GM19043 (cell line): ENCODE results near the gene GHRL.

ENCODE experiments used
- ATAC-seq: cut with Tn5 transposase; IDR thresholded peaks from one replicate; pipeline ENCODE4 v1.9.1; 2021; ENCODE audit warnings: low read depth; ENCODE audit not compliant: unreplicated experiment

GHRL gene, protein sequence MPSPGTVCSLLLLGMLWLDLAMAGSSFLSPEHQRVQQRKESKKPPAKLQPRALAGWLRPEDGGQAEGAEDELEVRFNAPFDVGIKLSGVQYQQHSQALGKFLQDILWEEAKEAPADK

DNA sequence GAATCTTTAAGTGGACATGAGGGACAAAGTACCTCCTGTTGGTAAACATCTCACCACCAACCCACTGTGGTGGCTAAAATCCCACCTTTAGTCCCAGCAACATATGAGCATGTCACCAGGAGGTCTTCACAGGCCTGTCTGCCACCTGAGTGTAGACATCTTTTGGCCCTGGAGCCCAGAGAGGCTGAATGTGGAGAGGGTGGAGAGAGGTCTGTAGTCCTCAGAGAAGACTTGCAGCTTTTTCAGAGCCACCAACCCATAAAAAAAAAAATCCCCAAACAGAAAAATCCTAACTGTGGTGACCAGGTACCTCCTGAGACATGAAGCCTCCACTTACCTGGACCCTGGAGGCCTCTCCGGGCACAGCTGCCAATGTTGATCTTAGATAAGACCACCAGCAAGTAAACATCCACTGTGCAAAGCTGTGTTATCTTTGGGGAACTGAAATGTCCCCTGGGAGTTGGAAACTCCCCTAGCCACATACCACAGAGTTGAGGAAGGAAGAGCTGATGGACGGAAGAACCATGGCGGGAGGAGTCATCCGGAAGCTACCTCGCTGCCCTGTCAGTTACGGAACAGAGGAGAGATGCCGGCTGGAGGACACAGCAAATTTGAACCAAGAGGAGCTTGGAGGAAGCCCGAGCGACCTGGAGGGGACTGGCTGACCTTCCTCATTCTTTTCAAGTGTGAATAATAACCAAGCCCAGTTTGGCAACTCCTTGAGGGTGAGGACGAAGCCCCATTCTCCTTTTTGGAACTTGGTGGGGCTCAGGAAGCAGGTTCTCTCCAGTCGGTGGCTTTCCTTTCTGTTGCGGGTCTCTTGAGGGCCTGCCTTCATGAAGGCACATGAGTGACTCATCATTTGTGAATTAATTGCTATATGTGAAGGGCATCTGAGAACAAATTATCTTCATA is at the start of gene GHRL:
Gene GHRL (minus strand): TSS at position 443 of the 915 bp plus-strand sequence. CDS start 2,767 bp downstream, outside the sequence.
- peak; percentile 83 for ATAC-seq

DNA sequence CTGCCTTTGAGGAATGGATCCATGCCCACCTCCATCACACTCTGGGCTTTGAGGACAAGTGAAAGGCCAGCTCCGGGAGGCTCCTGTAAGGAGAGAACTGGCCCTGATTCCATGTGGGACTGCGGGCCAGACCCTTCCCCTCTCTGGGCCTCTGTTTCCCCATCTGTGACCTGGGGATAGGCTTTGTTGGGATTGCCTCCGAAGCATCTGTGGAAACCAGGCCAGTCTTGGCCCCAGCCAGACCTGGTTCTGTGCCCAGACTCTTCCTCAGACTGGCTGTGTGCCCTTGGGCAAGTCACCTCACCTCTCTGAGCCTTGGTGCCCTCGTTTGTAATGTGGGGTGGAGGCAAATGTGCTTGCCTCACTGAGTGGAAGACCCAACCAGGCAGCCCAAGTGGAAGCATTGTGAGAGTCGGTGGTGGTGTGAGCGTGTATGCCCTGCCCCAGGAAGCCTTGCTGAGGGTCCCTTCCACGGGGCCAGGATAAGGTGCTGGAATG is 49.2 kb upstream of the GHRL start:
- ATAC-seq = no peak

DNA sequence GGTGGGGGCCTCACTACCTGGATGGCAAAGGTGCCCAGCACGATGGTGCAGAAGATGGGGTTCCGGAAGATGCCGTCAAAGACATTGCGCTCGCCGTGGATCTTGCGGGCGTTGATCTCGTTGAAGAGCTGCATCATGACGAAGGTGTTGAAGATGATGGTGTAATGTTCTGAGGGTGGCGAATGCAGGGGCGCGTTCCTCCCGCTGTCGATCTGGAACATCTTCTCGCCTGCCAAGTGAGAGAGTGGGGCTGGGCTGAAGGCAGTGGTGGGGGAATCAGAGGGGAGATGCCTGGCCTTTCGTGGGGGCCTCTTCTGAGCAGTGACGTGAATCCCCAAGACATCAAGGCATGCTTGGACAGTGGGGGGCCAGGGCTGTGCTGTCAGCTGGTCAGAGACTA is 47.7 kb upstream of the GHRL start:
- ATAC-seq = no peak

DNA sequence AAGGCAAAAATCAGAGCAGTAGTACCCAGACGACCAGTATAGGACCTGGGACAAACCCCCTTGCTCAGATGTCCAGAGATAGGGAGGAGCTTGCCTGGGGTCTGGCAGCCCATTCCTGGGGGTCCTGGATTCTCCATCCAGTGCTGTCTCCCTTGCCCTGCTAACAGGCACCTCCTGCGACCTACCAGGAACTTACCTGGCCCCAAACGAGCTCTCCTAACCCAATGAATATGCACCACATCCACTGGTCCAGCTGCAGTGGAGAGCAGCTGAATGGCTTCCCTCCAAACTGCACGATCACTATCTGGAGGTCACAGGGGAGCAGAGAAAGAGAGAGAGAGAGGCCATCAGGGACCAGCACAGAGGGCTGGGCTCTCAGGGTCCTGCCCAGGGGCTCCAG is 47.3 kb upstream of the GHRL start:
- no peak for ATAC-seq

DNA sequence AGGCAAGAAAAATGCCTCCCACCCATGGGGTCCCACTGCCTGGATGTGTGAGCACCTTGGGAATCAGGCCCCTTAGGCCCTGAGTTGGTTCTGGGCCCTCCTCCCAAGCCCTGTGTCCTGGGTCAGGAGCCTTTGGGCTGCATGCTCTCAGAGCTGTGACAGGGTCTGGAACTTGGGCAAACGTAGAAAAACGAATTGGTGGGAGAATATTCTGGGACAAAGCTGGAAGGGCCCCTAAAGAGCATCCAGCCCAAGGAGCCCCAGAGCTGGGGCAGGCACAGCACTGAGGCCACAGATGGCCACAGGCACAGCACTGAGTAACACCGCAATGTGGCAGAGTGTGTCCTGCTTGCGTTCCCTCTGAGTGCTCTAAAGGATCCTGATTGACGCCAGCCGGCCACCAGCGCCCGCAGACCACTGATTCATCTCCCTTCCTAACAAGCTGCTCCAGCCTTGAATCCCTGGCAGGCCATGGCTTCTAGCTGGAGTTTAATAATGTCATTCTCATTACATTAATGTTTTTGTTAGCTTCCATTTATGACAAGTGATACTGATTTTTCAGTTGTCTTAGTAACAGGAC is 46.7 kb upstream of the GHRL start:
- no peak for ATAC-seq

DNA sequence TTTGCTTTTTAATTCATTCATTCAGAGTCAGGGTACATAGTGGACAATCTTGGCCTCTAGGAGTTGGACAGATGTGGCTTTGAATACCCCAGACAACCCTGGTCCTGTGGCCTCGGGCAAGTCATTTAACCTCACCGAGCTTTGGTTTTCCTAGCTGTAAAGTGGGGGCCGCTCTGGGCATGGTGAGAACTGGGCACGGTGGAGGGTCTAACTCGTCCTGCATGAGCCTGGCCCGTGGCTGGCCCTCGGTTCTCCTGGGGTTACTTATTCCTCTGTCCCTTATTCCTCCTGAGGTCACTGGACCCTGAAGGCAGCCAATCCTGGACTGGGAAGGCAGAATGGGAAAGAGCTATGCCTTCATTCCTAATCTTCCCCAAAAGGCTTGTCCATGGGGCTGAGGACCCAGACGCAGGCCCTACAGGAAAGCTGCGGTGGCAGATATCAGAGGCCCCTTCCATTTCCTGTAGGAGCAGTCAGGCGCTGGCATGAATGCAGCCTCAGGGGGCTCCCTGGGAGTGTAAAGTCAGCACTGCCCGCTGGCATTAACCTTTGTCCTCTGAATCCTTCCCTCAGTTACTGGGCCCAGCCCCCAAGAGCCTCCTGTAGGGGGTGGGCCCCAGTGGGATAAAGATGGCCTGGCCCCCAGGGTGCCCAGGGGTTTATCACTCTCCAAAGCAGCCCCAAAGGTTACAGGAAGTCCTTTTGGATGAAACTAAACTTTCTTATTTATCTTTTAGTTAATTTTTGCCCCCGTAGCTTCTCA is 46.0 kb upstream of the GHRL start:
- no peak for ATAC-seq

DNA sequence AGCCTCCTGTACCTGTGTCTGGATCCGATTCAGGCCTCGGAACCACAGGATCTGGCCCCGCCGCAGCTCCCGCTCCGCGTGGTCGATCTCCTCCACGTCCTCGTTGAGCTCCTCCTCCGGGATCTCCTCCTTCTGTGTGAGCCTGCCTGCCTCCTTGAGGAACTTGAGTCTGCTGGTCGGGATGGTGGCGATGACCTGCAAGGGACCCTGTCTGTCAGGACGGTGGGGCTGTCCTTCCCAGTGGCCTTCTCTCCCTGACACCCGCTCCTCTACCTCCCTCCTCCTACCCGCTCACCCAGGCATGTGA is 45.4 kb upstream of the GHRL start:
- no peak for ATAC-seq

DNA sequence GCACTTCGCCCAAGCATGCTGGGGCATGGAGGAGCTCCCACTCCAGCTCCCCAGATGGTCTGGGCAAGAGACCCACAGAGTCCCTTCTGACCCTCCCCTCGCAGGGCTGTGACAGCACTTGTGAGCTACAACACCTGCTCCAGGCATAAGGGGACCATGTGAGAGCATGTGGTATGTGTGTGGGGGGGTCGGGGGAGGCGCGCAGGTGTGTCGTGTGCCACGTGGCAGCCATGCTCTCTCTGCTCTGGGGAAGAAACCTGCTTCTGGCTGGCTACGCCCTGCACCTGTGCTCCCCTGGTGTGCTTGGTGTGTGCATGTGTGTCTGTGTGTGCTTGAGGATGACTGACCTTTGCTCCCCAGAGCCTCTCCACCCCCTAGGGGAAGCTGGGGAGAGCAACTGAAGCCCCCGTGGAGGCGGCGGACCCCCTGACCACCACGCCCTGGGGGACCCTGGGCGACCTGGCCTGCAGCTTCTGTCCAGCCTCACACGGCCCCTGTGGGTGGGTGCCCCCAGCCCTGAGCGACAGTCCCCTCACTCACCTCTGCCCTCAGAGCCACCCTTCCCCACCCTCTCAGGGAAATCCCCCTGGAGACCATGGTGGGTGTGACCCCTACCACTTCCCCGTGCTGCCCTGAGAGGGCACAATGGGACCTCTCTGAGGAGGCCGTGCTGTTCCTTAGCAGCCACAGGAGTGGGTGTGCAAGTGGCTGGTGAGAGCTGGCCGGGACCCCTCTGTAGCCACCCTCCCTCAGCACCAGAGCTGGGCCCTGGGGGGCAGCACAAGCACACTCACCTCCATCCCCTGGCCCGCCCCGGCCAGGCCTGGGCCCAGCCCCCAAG is 44.8 kb upstream of the GHRL start:
- ATAC-seq = no peak

DNA sequence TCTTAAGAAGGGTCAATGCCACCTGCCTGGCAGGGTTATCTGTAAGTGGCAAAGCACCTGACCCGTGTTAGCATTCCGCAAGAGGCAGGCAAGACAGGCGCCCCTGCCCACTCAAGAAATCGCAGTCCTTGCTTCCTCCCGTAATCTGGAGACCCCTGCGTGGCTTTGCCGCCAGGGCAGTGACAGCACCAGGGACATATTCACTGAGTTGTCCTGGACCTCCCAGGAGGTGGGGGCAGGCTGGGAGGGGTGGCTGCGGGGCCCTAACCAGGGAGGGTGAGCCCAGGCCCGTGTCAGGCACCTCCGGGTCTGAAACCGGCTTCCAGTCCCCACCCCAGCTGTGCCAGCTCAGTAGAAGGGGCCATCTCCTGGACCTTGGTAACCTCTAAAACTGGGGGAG is 44.0 kb upstream of the GHRL start:
- no peak for ATAC-seq

DNA sequence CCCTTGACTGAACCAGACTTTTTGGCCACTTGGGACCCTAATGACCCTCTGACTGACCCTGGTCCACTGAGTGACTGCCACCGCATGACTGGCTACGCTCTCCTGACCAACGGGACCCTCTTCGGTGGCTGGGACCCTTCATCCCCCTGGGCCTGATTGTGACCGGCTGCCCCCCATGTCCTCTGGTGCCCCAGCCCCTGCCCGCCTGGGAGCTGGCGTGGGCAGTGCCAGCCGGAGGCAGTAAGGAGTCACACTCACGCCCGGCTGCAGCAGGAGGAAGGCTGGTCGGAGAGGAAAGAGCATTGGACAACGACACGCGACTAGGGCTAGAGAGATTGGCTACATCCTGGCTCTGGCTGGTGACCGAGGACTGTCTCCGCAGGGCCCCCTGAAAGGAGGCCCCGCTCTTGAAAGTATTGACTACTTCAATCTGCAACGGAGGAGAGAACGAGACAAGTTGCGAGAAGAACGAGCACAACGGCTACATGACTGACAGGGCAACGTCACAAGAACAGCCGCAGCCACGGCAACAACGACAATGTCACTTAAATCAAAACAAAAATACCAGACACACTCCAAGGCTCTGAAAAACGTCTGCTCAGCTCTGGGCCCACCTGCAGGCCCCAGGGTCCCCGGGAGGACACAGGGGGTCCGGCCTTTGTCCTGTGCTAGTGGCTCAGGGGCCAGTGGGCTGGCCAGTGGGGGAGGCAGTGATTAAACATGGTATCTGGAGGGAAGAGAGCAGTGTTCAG is 43.3 kb upstream of the GHRL start:
- no peak for ATAC-seq

DNA sequence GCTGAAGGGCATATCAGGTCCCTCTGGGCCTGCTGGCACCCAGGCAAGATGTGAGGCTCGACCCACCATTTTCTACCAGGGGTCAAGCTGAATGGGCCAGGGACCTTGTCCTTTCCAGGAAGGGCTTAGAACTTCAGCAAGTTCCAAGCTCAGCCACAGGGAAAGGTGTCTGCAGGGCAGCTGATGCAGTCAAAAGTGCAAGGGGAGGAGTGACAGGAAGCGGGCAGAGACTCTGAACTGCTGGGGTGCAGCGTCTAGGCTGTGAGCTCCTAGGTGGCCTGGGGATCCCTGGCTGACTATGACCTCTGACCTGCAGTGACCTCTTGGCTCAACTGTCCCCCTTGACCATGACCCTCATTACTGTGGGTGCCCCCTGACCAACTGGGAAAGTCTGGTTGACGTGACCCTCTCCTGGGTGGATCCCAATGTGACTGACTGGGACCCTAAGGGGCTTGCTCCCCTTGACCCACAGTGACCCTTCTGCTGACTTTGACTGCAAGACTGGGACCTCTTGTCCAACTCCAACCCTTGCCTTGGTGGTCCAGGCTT is 42.5 kb upstream of the GHRL start:
- no peak for ATAC-seq

DNA sequence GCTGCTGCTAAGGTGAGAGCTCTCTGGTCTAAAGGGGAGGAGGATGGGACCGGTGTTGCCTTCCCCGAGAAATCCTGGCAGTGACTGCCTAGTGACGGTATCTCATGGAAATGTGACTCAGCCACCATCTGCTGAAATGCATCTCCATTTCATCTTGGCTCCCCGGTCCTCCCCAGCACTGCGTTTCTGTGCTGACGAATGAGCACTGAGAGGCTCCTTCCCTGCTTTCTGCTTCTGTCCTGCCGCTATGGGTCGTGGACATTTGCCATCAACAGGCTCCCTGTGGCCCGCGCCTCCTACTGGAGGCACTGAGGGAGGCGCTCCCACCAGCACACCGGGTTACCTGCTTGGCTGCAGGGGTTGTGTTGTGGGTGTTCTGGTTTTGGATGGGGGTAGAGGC is 41.7 kb upstream of the GHRL start:
- ATAC-seq = no peak

DNA sequence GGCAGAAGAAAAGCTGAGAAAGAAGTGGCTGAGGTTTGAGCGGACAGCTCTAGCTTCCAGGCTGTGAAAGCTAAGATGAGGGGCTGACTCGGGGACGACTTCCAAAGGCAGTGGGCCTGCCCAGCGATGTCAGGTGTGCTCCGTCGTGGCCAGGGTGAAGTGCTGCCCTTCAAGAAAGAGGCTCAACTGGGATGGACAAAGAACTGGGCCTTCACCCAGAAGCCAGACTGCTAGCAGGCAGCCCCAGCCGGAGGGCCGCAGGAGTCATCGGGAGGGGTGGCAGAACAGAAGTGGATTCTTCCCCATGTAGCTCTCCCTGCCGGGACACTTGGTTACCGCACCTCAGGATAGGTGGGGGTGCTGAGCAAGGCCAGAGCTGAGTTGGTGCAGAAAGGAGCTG is 41.3 kb upstream of the GHRL start:
- ATAC-seq = no peak

DNA sequence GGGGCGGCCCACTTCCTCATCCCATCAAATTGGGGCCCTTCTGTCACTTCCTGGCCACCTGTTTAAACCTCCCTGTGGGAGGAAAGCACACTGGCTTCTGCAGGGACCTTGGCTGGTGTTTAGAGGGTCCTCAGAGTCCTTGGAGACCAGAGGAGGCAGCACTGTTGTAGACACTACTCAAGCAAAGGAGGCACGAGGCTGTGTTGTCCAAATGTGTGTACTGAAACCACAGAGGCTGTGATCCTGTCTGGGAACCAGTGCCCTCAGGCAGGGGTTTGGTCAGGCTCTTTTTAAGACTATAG is 40.6 kb upstream of the GHRL start:
- no peak for ATAC-seq

DNA sequence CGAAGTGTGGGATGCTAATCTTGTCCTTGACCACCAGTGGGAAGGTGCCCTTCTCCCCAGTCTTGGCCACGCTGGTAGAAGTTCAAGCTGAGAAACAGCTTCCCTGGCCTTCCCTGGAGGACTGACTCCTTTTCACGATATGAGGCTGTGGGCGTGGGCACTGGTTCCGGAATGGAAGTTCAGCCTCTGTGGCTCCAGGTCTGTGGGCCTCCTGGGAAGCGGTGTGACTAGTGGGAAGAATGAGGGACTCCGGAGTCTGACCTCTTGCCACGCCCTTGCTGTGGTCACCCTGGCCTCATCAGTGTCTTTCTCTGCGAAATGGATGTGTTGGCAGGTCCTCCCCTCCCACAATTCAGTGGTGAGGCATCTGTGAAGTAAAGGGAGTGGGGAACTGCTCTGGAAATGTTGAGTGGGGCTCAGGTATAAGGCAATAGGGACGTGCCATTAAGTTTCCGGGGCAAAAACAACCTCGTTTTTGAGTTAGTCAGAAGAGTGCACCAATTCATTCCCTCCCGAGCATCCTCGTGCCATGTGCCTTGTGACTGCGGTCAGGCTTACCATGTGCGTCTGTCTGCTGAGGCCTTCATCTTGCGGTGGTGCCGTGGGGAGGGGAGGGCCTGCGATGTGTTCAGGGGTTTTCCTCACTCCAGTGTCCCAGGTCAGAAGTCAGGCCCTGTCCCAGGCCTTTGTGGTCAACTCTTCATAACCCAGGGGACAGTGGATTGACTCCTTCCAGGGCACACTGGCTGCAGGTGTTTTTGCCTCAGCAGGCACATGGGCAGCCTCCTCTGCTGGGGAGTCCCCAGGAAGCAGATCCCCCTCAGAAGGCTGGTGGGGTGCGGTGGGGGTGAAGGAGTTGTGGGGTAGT is 40.0 kb upstream of the GHRL start:
- ATAC-seq = no peak

DNA sequence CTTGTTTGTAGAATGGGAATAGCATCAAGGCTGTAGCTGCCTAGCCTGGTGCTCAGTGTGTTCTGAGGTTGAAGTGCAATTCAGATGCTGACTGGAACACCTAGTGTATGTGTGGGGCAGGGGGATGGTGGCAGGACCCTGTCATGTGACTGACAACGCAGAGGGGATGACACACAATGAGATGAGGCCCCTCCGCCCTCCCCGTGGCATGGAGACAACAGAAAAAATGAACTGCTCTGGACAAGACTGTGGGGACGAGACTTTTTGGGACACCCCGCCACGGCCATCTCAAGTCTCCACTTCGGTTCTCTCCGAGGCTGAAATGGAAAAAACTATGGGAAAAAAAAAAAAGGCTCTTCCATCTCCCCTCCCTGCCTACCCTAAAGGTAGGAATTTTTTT is 38.6 kb upstream of the GHRL start:
- ATAC-seq = no peak

DNA sequence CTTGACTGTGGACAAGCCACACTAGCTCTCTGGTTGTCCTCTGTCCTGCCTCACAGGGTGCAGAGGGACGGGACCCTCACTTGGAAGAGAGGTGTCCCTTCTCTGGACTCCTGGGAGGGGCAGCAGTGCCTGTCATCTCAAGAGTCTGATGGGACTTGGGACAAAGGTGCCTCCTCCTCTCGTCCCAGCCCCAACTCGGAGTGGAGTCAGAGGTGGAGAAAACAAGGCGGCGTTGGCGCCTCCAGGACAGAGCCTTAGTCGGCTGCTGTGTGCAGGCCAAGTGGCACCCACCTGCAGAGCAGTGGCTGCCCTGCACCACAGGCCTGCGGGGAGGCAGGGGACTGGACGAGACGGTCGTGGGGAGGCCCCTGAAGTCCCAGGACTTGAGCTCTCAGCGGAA is 37.6 kb upstream of the GHRL start:
- no peak for ATAC-seq

DNA sequence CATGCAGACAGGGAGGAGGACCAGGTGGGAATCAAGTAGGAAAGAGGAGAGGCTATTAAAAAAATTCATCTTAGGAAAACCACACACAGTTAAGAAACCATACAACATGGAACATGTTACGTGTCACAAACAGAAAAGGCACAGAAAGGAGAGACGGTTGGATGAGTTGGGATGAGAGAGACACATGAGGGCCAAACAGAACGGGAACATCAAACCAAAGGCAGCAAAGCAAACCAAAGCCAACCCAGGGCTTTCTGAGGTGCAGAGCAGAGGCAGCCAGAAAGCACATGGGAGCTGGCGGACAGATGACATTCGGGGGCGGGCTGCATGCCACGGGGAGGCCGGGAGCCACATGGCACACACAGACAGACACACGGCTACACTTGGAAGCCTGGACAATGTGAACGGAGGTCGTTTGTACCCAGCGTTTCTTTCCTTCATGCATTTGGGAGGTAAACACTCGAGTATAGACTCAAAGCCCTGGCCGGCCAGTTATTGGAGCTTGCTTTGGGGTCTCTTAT is 36.8 kb upstream of the GHRL start:
- ATAC-seq = no peak
